DND-41 (cell line): ENCODE data around the gene STN1.

Source experiments
- EZH2 ChIP-seq: IDR thresholded peaks from 3 replicates; pipeline ENCODE4 v1.6.1; 2012; ENCODE audit warnings: borderline replicate concordance, low read depth, mild to moderate bottlenecking, moderate library complexity, low read length, inconsistent platforms; ENCODE audit not compliant: severe bottlenecking
- TF ChIP-seq, protein P1 (sequence below): IDR thresholded peaks from 2 replicates; pipeline ENCODE4 v1.5.1; 2012; ENCODE audit warnings: borderline replicate concordance, low read length, moderate library complexity, mild to moderate bottlenecking; ENCODE audit not compliant: poor library complexity, severe bottlenecking; ENCODE audit errors: extremely low read depth

DNA sequence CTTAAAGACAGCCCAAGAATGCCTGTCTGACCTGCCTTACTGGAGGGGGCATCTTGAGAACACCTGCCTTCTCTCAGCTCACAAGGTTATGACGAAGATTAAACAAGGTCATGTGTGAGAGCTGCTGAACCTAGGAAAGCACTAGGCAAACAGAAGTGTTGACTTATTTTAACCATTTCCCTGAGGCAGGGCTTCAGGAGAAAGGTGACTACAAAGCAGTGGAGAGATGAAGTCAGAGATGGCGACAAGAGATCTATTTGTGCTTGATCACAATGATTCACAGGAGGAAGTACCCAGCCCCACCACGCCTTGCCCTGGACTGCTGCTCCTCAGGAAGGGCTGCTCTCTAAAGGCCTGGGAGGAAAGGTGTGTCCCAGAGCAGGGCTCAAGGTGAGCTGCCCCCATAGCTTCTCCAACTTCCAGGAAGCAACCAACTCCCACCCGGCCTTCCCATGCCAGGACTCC lies 27.8 kb downstream of the STN1 start:
- TF ChIP-seq, protein P1, sequence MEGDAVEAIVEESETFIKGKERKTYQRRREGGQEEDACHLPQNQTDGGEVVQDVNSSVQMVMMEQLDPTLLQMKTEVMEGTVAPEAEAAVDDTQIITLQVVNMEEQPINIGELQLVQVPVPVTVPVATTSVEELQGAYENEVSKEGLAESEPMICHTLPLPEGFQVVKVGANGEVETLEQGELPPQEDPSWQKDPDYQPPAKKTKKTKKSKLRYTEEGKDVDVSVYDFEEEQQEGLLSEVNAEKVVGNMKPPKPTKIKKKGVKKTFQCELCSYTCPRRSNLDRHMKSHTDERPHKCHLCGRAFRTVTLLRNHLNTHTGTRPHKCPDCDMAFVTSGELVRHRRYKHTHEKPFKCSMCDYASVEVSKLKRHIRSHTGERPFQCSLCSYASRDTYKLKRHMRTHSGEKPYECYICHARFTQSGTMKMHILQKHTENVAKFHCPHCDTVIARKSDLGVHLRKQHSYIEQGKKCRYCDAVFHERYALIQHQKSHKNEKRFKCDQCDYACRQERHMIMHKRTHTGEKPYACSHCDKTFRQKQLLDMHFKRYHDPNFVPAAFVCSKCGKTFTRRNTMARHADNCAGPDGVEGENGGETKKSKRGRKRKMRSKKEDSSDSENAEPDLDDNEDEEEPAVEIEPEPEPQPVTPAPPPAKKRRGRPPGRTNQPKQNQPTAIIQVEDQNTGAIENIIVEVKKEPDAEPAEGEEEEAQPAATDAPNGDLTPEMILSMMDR = no peak
- no peak for TF ChIP-seq EZH2
